GM04504 (cell line): Measurements from ENCODE around the gene POLR3B.
"Not testable (repeated sequence)": the region's sequence is repeated elsewhere in the genome, so short reads cannot be mapped to it uniquely, and the experiment has no call there.

Experiments used
- DNase-seq: peaks from one replicate; pipeline ENCODE4 v3.0.0-alpha.2; 2012; ENCODE audit warnings: low read depth

Gene POLR3B

DNA sequence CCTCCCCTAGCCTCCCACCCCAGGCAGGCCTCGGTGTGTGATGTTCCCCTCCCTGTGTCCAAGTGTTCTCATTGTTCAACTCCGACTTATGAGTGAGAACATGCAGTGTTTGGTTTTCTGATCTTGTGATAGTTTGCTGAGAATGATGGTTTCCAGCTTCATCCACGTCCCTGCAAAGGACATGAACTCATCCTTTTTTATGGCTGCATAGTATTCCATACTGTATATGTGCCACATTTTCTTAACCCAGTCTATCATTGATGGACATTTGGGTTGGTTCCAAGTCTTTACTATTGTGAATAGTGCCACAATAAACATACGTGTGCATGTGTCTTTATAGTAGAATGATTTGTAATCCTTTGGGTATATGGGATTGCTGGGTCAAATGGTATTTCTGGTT, 108.1 kb downstream of the POLR3B start:
- DNase-seq: not testable (repeated sequence)

DNA sequence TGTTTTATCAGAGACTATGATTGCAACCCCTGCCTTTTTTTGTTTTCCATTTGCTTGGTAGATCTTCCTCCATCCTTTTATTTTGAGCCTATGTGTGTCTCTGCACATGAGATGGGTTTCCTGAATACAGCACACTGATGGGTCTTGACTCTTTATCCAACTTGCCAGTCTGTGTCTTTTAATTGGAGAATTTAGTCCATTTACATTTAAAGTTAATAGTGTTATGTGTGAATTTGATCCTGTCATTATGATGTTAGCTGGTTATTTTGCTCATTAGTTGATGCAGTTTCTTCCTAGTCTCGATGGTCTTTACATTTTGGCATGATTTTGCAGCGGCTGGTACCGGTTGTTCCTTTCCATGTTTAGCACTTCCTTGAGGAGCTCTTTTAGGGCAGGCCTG, 118.1 kb downstream of the POLR3B start:
- not testable (repeated sequence) for DNase-seq

DNA sequence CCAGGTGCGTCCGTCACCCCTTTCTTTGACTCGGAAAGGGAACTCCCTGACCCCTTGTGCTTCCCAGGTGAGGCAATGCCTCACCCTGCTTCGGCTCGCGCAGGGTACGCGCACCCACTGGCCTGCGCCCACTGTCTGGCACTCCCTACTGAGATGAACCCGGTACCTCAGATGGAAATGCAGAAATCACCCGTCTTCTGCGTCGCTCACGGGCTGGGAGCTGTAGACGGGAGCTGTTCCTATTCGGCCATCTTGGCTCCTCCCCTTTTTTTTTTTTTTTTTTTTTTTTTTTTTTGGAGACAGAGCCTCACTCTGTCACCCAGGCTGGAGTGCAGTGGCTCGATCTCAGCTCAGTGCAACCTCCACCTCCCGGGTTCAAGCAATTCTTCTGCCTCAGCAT, 120.1 kb downstream of the POLR3B start:
- not testable (repeated sequence) for DNase-seq

DNA sequence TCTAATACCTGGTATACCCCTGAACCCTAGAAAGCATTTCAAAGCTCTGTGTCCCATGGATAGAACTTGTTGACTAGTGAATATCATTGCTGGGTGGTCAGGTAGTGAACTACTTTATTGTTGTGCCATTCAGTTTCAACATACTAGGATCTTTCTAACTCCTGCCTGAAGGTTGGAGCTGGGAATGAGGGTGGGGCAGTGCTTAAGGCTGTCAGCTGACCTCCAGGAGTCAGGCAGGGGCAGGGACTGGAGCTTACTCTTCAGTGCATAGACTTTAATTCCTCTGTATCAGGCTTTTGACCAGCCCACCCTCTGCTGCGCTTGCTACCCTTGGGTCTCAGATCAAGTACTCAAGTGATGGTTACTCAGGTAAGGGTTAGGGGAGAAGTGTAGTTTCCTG, 122.7 kb downstream of the POLR3B start:
- no peak for DNase-seq

DNA sequence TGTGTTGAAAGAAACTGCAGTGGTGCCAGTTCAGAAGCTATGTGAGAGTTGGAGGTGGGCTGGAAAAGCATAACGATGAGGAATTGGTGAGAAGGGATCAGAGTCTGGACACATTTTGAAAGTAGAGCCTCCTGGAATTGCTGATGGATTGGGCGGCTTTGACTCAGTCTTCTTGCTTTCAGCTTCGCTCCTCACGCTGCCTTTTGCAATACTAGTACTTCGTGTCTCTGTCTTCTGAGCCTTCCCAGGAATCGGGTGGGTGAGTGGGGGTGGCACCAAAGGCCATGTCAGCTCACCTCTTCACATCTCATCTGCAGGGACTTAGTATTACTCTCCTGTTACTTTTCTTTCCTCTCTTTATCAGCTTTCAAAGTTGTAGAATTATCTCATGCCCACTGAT, 123.7 kb downstream of the POLR3B start:
- no peak for DNase-seq

DNA sequence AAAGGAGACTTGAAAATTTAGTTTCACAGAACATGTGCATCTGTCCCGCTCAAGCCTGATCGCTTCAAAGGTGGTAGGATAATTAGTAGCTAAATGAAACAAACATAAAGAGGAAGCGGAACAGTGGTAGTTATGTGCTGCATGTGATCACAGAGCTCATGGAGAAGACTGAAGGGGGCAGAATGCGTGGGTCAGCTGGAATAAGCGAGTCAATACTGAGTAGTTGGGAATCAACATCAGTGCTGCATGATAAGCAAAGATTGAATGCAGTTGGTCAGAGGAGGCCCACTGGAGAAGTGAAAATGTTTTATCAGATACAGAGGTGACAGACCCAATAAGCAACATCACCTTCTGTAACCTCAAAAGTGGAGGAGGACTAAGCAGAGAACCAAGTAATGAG, 130.1 kb downstream of the POLR3B start:
- no peak for DNase-seq

DNA sequence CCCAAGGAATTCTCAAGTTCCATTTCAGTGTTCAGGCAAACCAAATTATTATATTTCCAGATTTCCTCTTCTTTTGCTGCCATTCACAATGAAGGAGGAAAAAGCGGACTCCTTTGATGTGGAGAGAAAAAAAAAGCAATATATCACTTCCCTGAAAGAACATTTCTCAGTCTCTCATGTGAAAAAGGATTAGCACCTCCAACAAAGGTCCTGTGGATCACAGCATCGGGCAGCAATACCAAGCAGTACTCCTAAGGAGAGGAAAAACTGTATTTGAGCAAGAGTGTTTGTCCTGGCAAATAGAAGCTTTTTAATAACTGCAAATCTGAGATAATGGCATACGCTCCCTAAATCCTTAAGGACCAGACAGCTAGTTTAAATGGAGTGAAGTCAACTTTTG, 131.3 kb downstream of the POLR3B start:
- DNase-seq: no peak

DNA sequence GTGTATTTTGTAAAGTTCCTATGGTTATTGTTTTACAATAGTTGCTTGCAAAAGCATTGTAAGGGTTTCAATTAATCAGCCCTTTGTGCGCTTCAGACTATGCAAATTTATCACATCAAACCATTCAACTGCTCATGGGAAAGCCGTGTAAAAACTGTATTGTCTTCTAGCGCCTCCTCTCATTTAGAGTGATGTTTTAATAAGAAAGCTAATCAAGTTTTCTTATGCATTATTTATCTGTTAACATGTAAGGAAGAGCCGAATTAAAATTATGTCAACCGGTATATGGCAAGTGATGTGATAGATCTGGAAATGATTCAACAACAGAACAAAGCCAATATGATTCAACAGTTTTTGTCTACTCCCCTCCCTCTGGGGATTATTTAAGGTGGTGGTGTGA, 132.7 kb downstream of the POLR3B start:
- DNase-seq: no peak

DNA sequence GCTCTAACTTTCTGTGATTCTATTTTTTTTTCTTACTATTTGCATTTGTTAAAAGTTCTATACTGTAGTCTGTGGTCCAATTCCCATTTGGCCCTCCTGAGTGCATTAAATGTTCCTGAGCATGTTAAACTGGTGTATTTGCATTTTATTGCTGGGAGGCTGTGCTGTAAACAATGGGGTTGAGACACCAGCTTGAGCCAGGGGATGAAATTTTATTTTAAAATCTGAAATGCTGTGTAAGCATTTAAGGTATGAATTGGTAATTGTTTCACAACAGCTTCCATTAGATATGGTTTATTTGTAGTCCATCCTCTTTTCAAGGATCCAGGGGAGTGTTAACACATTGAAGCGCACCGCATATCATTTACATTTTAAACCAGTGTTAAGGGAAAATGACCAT, 135.3 kb downstream of the POLR3B start:
- no peak for DNase-seq

DNA sequence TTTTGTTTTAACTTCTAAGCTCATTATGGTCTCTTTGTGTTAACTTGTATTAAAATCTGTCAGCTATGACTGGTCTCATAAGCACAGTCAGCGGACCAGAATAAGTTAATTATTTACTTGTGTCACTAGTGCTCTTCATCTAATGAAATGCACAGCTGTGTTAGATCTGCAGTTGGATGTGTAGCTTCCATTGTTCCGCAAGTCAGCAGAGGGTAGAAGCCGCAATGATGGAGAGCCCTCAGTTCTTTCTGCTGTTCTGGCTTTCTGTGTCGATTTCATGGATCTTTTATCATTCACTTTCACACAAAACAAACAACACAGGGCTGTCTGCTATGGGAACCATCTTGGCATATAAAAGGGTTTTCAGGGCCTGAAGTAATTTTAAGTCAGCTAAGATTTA, 136.0 kb downstream of the POLR3B start:
- DNase-seq: no peak

DNA sequence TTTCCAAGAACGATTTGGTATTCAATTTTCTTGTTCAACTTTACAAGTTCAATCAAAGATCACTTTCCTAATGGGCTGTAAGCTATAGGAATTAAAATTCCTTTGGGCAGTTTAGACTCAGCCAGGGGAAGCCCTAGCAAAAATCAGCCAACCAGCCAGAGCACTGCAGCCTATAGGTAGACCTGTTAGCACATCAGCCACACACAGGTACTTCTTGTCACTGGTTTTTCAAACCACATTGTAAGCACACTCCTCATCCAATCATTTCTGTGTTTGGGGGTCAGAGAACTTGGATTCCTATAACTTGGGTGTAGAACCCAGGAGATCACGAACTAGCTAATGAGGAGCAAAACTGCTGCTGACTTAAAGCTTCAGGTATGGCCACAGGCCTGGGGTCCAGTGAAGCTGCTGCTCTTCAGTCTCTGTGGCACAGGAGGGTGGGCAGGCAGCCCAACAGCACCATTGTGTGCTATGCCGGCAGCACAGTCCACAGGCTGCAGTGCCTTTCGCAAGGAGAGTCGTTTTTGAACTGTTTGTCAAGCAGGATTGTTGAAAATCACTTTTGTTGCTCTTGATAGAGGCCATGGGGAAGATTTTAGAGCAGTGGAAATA, 137.9 kb downstream of the POLR3B start:
- DNase-seq: no peak

DNA sequence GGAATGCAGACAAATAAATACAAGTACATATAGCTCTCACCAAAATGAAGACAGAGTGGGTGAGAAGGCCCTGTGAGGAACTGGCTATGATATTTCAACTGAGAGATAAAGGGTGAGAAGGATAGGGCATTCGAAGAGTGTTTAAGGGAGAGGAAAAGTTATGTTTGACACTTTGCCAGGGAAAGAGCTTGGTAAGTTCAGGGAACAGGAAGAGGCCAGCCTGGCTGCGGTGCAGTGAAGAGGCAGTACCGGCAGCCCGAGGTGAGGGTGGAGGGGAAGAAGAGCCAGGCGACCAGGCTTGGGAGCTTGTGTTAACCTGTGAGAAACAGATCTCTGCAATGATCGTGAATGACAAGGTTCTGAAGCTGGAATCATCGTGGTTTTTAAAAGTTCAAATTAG, 140.5 kb downstream of the POLR3B start:
- DNase-seq: no peak

DNA sequence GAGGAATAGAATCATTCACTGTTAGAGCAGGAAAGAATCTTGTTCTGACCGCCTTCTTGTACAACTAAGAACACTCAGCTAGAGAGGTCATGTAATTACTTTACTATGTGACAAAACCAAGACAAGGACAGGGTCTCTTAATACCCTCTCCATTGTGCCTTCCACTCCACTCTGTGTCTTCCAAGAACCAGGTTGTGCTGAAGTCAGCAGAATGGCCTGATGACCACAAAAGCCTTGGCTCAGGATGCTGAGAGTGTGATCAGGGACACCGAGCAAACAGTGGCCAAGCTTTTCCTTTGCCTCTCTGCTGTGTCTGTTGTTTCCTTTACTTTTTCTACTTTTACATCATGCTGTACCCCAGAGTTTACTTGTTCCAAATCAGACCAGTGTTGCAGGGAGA, 142.1 kb downstream of the POLR3B start:
- DNase-seq: no peak

DNA sequence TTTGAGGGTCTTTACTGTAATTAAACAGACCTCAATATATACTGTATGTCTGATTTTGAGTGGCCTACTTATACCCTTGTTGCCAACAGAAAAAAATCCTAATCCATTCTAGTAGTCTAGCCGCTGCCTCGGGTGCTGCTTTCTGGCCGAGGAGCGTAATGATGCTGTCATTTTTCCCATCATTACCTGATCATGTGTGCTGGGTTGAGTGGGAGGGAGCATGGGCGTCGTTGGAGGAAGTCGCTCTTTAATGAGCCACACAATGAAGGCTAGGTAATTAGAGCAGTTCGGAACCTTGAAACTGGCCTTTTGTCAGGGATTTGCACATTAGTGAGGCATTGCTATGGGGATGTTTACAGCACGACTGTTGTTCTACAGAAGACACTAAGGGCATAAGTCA, 149.1 kb downstream of the POLR3B start:
- DNase-seq: no peak

DNA sequence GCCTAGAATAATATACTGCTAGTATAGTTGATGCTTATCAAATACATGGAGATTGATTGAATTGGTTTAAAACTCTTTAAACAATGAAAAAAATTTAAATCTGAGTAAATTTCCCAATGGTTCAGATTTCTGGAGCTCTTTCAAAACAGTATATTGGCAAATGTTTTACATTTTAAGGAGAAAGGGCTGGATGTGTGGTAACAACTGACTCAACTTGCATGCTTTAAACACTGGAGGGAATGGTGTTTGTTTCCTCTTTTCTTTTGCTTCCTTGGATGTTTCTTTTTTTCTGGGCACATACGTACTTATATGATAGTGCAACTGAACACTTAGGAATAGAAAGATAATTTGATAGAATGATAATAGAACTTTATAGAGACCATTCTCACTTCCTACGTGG, 151.4 kb downstream of the POLR3B start:
- no peak for DNase-seq

DNA sequence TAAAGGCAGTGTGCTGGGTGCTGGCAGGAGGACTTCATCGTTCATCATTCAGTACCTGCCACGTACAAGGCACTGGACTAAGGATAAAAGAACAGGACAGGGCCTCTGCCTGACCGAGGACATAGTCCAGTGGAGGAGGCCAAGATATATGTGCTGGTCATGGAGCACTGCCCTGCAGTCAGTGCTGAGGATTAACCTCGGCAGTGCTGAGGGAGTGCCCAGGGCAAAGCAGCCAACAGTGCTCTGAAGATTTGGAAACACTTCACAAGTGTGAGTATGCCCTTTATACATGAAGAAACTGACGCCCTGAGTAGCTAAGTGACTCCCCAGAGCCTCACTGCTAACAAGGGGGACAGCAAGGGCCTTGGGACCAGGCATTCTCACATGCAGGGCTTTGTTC, 153.8 kb downstream of the POLR3B start:
- no peak for DNase-seq

DNA sequence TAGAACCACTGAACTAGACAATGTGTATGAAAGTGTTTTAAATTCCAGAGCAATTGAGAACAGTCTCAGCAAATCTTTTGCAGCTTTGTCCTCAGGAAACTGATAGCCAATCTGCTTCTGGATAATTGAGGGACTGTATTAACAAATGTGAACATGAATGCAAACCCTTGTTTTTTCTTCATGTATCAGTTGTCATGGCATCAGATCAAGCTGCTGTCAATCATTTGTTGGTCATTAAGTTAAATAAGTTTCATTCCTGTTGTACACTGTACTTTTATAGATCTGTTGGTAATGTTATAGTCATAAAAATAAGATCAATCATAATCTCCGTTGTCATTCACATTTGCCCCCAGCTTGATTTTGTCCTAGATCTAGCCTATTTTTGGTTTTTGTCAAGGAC, 159.8 kb downstream of the POLR3B start:
- no peak for DNase-seq

DNA sequence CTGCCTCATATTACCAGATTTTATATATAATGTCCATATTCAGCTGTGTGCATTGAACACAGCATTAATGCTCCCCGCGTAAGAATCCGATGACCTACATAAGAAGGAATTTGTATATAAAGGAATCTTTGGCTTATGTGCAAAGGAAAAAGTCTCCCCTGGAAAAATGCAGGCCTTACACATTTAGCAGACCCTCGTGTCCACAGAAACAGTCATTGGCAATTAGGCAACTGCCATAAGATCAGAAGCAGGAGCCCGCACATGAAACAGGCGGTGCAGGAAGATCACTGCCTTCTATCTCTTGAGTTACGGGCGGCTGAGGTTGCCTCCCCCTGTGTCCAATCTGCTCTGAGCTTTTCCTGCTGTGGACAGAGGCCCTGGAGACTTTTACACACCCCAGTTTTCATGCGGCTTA, 162.1 kb downstream of the POLR3B start:
- DNase-seq: no peak

DNA sequence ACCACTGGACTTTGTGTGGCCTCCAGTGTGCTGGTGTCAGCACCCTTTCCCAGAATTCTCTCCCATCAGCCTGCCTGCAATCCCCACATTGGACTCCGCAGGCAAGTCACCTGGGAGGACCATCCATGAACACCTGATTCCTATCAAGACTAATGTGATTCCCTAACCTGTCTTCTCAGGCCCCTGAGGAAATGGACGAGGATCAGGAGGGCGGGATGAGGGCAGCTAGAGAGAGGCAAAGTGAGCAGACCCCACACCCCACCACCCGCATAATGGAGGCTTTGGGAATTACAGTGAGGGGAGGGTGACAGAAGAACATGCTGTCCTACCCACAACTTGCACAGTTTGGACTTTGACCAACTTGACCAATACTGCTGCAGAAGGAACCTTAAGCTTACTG, 164.4 kb downstream of the POLR3B start:
- DNase-seq: no peak

DNA sequence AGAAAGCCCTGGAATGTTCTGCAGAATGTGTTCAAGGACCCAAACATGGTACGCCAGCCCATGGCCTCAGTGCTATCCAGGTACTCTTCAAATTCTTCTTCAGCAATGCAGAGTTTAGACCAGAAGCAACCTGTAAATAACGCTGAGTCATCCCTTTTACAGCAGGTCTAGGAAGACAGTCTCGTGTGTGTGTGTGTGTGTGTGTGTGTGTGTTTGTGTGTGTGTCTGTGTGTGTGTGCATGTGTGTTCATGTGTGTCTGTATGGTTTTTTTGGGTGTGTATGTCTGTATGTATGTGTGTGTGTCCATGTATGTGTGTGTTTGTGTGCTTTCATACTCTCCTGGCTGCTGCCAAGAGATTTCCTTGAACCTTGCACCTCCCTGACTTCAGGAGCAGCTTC, 165.2 kb downstream of the POLR3B start:
- no peak for DNase-seq

DNA sequence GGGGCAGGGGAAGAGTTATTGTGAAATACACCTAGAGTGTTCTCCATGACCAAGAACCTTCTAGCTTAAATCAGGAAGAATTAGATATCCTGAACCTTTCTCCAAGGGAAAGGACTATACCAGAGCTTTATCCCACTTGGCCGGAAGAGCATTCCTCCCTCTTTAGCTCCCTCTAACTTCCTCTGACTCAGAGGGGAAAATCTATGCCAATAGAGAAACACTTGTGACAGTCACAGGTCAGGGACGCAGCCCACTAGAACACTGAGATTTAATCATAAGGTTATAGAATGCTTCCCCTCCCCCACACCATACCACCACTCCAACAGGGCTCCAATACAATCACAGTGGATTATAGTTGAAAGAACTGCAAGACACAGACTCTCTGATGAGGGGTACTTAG, 169.8 kb downstream of the POLR3B start:
- DNase-seq: no peak

DNA sequence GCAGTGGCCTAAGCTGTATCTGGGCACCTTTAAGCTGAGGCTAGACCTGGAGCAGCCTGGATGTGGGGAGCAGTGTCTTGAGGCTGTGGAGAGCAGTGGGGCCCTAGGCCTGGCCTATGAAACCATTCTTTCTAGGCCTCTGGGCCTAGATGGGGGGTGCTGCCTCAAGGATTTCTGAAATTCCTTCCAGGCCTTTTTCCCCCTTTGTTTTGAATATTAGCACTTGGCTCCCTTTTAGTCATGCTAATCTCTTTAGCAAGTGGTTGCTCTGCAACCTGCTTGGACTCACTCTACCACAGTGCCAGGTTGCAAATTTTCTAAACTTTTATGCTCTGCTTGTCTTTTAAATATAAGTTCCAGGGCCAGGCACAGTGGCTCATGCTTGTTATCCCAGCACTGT, 183.7 kb downstream of the POLR3B start:
- DNase-seq: no peak

DNA sequence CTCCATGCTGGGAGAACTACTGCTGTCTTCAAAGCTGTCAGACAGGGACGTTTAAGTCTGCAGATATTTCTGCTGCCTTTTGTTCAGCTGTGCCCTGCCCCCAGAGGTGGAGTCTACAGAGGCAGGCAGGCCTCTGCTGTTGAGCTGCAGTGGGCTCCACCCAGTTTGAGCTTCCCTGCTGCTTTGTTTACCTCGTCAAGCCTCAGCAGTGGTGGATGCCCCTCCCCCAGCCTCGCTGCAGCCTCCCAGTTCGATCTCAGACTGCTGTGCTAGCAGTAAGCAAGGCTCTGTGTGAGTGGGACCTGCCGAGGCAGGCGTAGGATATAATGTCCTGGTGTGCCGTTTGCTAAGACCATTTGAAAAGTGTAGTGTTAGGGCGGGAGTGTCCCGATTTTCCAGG, 193.9 kb downstream of the POLR3B start:
- no peak for DNase-seq

DNA sequence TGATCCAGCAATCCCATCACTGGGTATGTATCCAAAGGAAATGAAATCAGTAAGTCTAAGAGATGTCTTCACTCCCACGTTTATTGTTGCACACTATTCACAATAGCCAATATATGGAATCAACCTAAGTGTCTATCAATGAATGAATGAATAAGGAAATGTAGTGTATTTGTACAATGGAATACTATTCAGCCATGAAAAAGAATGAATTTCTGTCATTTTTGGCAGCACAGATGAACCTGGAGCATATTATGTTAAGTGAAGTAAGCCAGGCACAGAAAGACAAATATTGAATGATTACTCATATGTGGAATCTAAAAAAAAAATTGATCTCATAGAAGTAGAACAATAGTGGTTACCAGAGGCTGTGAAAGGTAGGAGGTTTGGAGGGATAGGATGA, 194.7 kb downstream of the POLR3B start:
- DNase-seq: no peak
